Hematopoietic multipotent progenitor cell treated with erythropoietin and hydrocortisone succinate and interleukin-3 and kit ligand, for 8 days (in vitro differentiated cells): ENCODE measurements around the gene NMBR.
A peak's percentile ranks its signal among the peaks of the same experiment; 100 is the strongest.
"Not testable (repeated sequence)": the region's sequence is repeated elsewhere in the genome, so short reads cannot be mapped to it uniquely, and the experiment has no call there.

ENCODE experiments used
- DNase-seq: peaks from one replicate; pipeline ENCODE4 v3.0.0-alpha.2; 2015

The NMBR gene

GRCh38 chr6:142055219-142055618 is 91.7 kb downstream of the NMBR start:
- DNase-seq, result no peak

- DNase-seq, result no peak
Observed at GRCh38 chr6:142051404-142051803, 95.5 kb downstream of the NMBR start.

GRCh38 chr6:142048593-142048980 is 98.3 kb downstream of the NMBR start:
- DNase-seq, result no peak

GRCh38 chr6:142047934-142048592 is 98.9 kb downstream of the NMBR start:
- no peak for DNase-seq

GRCh38 chr6:142045380-142046278 is 101.3 kb downstream of the NMBR start:
- no peak for DNase-seq

GRCh38 chr6:142035890-142036289 is 111.0 kb downstream of the NMBR start:
- DNase-seq, result no peak

GRCh38 chr6:142031035-142031434 is 115.9 kb downstream of the NMBR start:
- no peak for DNase-seq

- DNase-seq, result peak; percentile 15
Observed at GRCh38 chr6:142030115-142030619, 116.8 kb downstream of the NMBR start.

GRCh38 chr6:142028527-142028926 is 118.4 kb downstream of the NMBR start:
- no peak for DNase-seq

- not testable (repeated sequence) for DNase-seq
Observed at GRCh38 chr6:142027804-142028203, 119.1 kb downstream of the NMBR start.

- no peak for DNase-seq
Observed at GRCh38 chr6:142027074-142027473, 119.8 kb downstream of the NMBR start.

- DNase-seq, result no peak
Observed at GRCh38 chr6:142026471-142026870, 120.5 kb downstream of the NMBR start.
